HepG2 (cell line): ENCODE measurements around the gene MFAP1. TPM values are rescaled to one million over a fixed set of nuclear protein-coding genes. Genes with fewer than 3 reads are reported as not detected.

ENCODE experiments used
- AGO2 ChIP-seq: fragments of 200-400 bp; formaldehyde crosslinking; optimal IDR thresholded peaks from 2 replicates; pipeline ENCODE3; 2017; ENCODE audit warnings: mild to moderate bottlenecking, low read depth, low read length, moderate library complexity
- ARNT2 ChIP-seq: sonication (generic); formaldehyde crosslinking; IDR thresholded peaks from 2 replicates; pipeline ENCODE4 v1.8.0; 2022; ENCODE audit warnings: mild to moderate bottlenecking, low read depth, missing genetic modification reagents, moderate library complexity
- ELF4 ChIP-seq: sonication (generic); formaldehyde crosslinking; IDR thresholded peaks from 2 replicates; pipeline ENCODE4 v1.5.0; 2020; ENCODE audit warnings: missing genetic modification reagents, mild to moderate bottlenecking, moderate library complexity, borderline replicate concordance
- FLYWCH1 ChIP-seq: sonication (generic); formaldehyde crosslinking; IDR thresholded peaks from 2 replicates; pipeline ENCODE4 v1.8.1; 2023; ENCODE audit warnings: mild to moderate bottlenecking, missing genetic modification reagents
- GTF3A ChIP-seq: sonication (generic); formaldehyde crosslinking; conservative IDR thresholded peaks from 2 replicates; pipeline ENCODE4 v1.4.0; 2020; ENCODE audit warnings: mild to moderate bottlenecking, missing genetic modification reagents
- PHF5A ChIP-seq: IDR thresholded peaks from one replicate; pipeline ENCODE4 v1.6.1; 2018; ENCODE audit warnings: low read depth, missing genetic modification reagents; ENCODE audit not compliant: unreplicated experiment
- RBFOX2 ChIP-seq: fragments of 200-400 bp; formaldehyde crosslinking; IDR thresholded peaks from 2 replicates; pipeline ENCODE4 v1.6.1; 2017; ENCODE audit warnings: low read depth, mild to moderate bottlenecking, low read length
- SRSF1 ChIP-seq: fragments of 200-400 bp; formaldehyde crosslinking; optimal IDR thresholded peaks from 2 replicates; pipeline ENCODE3; 2017; ENCODE audit warnings: mild to moderate bottlenecking, low read depth, low read length, moderate library complexity
- SRY ChIP-seq: sonication (generic); formaldehyde crosslinking; IDR thresholded peaks from 2 replicates; pipeline ENCODE4 v1.8.0; 2022; ENCODE audit warnings: mild to moderate bottlenecking, missing genetic modification reagents
- ZNF224 ChIP-seq: sonication (generic); formaldehyde crosslinking; IDR thresholded peaks from 2 replicates; pipeline ENCODE4 v1.5.0; 2020; ENCODE audit warnings: mild to moderate bottlenecking, missing genetic modification reagents
- ZNF256 ChIP-seq: sonication (generic); formaldehyde crosslinking; conservative IDR thresholded peaks from 2 replicates; pipeline ENCODE4 v1.4.0; 2020; ENCODE audit warnings: missing genetic modification reagents
- ZNF30 ChIP-seq: sonication (generic); formaldehyde crosslinking; IDR thresholded peaks from 2 replicates; pipeline ENCODE4 v1.5.0; 2020; ENCODE audit warnings: mild to moderate bottlenecking, missing genetic modification reagents
- ZNF331 ChIP-seq: sonication (generic); formaldehyde crosslinking; IDR thresholded peaks from 2 replicates; pipeline ENCODE4 v1.4.0; 2020; ENCODE audit warnings: missing genetic modification reagents
- ZNF556 ChIP-seq: sonication (generic); formaldehyde crosslinking; IDR thresholded peaks from 2 replicates; pipeline ENCODE4 v1.4.0; 2020; ENCODE audit warnings: mild to moderate bottlenecking, missing genetic modification reagents, borderline replicate concordance
- ZNF558 ChIP-seq: sonication (generic); formaldehyde crosslinking; IDR thresholded peaks from 2 replicates; pipeline ENCODE4 v1.9.0; 2022; ENCODE audit warnings: mild to moderate bottlenecking, missing genetic modification reagents, borderline replicate concordance
- ZSCAN9 ChIP-seq: IDR thresholded peaks from 2 replicates; pipeline ENCODE4 v1.6.1; 2016; ENCODE audit warnings: borderline replicate concordance
- polyA plus RNA-seq, 8 experiments: library from polyadenylated mRNA; depleted of rRNA in 3 of 8; stranded (reverse) in 7 of 8; unstranded in 1 of 8; fragments of >200 nt; fragmentation: Illumina TruSeq in 4 of 8; extraction: Trizol in 4 of 8; gene quantifications; 2 replicates each; pipeline versions ENCODE4 v1.2.1 to v1.2.3, GENCODE V29; 2011 to 2016; ENCODE audit warnings: low read depth in 4 of 8, missing spikeins in 1 of 8, mixed read lengths in 1 of 8; ENCODE audit not compliant: insufficient read depth in 1 of 8
- total RNA-seq, 5 experiments: library from RNA; depleted of rRNA; stranded (reverse); fragments of >200 nt; fragmentation: Illumina TruSeq; extraction: Trizol; gene quantifications; 2 replicates each; pipeline ENCODE4 v1.2.3, GENCODE V29; 2016; ENCODE audit warnings: low read depth in 1 of 5
- TF ChIP-seq, protein P1 (sequence below): sonication (generic); formaldehyde crosslinking; IDR thresholded peaks from 2 replicates; pipeline ENCODE4 v1.4.0; 2020; ENCODE audit warnings: missing genetic modification reagents
- TF ChIP-seq, protein P2 (sequence below): sonication (generic); formaldehyde crosslinking; IDR thresholded peaks from 2 replicates; pipeline ENCODE4 v1.4.0; 2020; ENCODE audit warnings: missing genetic modification reagents
- TF ChIP-seq, protein P3 (sequence below): sonication (generic); formaldehyde crosslinking; IDR thresholded peaks from 2 replicates; pipeline ENCODE4 v1.4.0; 2020; ENCODE audit warnings: missing genetic modification reagents, low read depth, mild to moderate bottlenecking, borderline replicate concordance
- TF ChIP-seq, protein P4 (sequence below): sonication (generic); formaldehyde crosslinking; IDR thresholded peaks from 2 replicates; pipeline ENCODE4 v1.5.0; 2020; ENCODE audit warnings: mild to moderate bottlenecking, missing genetic modification reagents

The MFAP1 gene
- total and polyA plus RNA-seq, 2 of the 13 experiments (the other 11 are each of a cell fraction or from before 2014, with no cell fraction given), result 11.8 to 39.5 TPM

DNA sequence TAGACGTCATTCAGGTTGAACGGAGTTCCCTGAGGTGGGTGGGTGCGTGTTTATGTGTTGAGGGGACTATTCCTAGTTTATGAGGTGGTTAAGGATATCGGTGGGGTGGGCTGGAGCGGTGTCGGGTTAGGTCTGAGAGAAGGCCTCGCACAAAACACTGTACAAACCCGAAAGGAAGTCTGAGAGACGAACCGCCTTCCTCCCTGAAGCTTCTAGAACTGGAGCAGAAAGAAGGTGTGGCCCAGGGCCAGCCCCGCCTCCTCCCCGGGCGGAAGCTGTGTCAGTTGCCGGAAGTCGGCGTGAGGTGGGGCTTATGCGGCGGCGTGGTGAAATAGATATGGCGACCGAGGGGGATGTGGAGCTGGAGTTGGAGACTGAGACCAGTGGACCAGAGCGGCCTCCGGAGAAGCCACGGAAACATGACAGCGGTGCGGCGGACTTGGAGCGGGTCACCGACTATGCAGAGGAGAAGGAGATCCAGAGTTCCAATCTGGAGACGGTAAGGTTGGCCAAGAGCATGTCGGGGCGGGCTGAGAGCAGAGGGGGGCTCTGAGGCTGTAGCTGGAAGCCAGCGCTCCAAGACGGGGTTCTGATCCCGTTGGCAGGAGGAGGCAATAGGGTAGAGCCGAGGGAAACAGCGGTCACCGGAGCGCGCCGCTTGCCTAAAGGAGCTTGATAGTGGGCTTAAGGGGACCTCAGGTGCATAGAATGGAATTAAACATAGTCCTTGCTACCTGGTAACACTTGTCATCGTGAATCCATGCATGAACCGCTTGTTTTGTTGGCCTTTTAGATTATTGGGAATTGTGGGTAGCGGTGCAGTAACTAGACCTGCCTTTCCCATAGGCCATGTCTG is 24.0 kb downstream of the MFAP1 start, which contains the start of gene HYPK (continued):
- TF ChIP-seq ELF4 (CRISPR knock-in tag) (no peak), ZNF256 (CRISPR knock-in tag) (no peak), FLYWCH1 (CRISPR knock-in tag) (no peak), ZNF556 (CRISPR knock-in tag) (no peak; the same call in 1 of the 2 replicates), RBFOX2 (peak; percentile 70), ARNT2 (peak; percentile 90), PHF5A (CRISPR knock-in tag) (peak; percentile 74), SRSF1 (no peak), ZNF224 (CRISPR knock-in tag) (peak; percentile 82; the same call in 1 of the 2 replicates), ZNF331 (CRISPR knock-in tag) (no peak; the same call in 1 of the 2 replicates), GTF3A (CRISPR knock-in tag) (0 out of 2 replicates have a peak, but pooled peaks have one; percentile 31), ZSCAN9 (CRISPR knock-in tag) (0 out of 2 replicates have a peak, but pooled peaks have one; percentile 27), AGO2 (peak; percentile 92), ZNF558 (CRISPR knock-in tag) (peak; percentile 49; the same call in 1 of the 2 replicates), ZNF30 (CRISPR knock-in tag) (no peak), SRY (CRISPR knock-in tag) (peak; percentile 67; the same call in 1 of the 2 replicates)
- TF ChIP-seq, protein P1, sequence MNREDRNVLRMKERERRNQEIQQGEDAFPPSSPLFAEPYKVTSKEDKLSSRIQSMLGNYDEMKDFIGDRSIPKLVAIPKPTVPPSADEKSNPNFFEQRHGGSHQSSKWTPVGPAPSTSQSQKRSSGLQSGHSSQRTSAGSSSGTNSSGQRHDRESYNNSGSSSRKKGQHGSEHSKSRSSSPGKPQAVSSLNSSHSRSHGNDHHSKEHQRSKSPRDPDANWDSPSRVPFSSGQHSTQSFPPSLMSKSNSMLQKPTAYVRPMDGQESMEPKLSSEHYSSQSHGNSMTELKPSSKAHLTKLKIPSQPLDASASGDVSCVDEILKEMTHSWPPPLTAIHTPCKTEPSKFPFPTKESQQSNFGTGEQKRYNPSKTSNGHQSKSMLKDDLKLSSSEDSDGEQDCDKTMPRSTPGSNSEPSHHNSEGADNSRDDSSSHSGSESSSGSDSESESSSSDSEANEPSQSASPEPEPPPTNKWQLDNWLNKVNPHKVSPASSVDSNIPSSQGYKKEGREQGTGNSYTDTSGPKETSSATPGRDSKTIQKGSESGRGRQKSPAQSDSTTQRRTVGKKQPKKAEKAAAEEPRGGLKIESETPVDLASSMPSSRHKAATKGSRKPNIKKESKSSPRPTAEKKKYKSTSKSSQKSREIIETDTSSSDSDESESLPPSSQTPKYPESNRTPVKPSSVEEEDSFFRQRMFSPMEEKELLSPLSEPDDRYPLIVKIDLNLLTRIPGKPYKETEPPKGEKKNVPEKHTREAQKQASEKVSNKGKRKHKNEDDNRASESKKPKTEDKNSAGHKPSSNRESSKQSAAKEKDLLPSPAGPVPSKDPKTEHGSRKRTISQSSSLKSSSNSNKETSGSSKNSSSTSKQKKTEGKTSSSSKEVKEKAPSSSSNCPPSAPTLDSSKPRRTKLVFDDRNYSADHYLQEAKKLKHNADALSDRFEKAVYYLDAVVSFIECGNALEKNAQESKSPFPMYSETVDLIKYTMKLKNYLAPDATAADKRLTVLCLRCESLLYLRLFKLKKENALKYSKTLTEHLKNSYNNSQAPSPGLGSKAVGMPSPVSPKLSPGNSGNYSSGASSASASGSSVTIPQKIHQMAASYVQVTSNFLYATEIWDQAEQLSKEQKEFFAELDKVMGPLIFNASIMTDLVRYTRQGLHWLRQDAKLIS, result 0 out of 2 replicates have a peak, but pooled peaks have one; percentile 51
- TF ChIP-seq, protein P2, sequence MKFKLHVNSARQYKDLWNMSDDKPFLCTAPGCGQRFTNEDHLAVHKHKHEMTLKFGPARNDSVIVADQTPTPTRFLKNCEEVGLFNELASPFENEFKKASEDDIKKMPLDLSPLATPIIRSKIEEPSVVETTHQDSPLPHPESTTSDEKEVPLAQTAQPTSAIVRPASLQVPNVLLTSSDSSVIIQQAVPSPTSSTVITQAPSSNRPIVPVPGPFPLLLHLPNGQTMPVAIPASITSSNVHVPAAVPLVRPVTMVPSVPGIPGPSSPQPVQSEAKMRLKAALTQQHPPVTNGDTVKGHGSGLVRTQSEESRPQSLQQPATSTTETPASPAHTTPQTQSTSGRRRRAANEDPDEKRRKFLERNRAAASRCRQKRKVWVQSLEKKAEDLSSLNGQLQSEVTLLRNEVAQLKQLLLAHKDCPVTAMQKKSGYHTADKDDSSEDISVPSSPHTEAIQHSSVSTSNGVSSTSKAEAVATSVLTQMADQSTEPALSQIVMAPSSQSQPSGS (CRISPR knock-in tag), result 0 out of 2 replicates have a peak, but pooled peaks have one; percentile 14
- TF ChIP-seq, protein P3, sequence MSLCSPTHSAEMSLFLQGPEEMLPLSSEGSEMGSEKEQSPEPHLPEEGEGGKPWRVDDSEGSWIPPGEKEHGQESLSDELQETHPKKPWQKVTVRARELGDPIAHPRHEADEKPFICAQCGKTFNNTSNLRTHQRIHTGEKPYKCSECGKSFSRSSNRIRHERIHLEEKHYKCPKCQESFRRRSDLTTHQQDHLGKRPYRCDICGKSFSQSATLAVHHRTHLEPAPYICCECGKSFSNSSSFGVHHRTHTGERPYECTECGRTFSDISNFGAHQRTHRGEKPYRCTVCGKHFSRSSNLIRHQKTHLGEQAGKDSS (CRISPR knock-in tag), result peak; percentile 47; the same call in 1 of the 2 replicates
- TF ChIP-seq, protein P4, sequence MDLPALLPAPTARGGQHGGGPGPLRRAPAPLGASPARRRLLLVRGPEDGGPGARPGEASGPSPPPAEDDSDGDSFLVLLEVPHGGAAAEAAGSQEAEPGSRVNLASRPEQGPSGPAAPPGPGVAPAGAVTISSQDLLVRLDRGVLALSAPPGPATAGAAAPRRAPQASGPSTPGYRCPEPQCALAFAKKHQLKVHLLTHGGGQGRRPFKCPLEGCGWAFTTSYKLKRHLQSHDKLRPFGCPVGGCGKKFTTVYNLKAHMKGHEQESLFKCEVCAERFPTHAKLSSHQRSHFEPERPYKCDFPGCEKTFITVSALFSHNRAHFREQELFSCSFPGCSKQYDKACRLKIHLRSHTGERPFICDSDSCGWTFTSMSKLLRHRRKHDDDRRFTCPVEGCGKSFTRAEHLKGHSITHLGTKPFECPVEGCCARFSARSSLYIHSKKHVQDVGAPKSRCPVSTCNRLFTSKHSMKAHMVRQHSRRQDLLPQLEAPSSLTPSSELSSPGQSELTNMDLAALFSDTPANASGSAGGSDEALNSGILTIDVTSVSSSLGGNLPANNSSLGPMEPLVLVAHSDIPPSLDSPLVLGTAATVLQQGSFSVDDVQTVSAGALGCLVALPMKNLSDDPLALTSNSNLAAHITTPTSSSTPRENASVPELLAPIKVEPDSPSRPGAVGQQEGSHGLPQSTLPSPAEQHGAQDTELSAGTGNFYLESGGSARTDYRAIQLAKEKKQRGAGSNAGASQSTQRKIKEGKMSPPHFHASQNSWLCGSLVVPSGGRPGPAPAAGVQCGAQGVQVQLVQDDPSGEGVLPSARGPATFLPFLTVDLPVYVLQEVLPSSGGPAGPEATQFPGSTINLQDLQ (CRISPR knock-in tag), result 0 out of 2 replicates have a peak, but pooled peaks have one; percentile 57
